SHP77 treated with DMSO at 0.1 percent for 48 hours (cell line): ENCODE measurements around the gene GRK4.
"Not testable (repeated sequence)": the region's sequence is repeated elsewhere in the genome, so short reads cannot be mapped to it uniquely, and the experiment has no call there.

Experiments used
- DNase-seq: peaks from one replicate; lab custom pipeline; 2025; lab: John Stamatoyannopoulos, UW

The GRK4 gene

DNA sequence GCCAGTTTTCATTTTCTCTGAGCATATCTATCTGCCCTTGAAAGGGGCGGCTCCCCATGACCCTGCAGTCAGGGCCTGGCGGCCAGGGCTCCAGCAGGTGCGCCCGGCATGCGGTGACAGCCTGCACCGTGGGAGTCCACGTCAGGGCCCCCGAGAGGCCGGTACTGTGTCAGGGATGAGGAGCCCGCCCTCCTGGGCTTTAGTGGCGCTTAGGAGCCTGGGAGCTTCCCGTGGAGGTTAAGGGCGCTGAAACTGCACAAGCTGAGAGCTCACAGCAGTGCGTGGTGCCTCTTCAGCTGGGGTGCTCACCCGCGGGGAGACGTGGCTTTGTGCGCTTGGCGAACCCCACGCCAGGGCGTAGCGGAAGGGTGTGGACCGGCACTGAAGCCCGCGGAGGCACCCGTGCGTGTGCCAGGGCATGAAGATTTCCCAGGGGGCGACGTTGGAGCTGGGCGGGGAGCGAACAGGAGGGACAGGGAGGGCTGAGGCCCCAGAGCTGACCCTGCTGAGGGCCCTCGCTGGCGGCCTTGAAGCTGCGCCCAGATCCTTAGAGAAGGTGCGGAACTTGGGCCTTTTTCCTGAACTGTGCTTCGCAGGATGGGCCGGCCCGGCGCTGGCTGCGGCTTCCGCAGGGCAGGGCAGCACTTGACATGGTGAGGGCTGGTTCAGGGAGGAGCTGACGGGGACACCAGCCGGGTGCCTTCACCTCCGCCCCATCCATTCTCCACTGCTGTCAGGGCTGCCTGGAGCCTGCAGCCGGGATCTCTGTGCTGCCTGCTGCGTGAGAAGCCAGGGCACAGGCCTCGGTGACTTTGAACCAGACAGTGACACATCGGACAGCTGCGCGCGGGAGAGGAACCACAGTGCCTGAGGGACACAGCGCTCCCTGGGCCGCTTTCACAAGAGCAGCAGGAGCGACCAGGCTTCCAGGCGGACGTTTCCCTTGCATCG lies 78.1 kb downstream of the GRK4 start:
- no peak for DNase-seq

DNA sequence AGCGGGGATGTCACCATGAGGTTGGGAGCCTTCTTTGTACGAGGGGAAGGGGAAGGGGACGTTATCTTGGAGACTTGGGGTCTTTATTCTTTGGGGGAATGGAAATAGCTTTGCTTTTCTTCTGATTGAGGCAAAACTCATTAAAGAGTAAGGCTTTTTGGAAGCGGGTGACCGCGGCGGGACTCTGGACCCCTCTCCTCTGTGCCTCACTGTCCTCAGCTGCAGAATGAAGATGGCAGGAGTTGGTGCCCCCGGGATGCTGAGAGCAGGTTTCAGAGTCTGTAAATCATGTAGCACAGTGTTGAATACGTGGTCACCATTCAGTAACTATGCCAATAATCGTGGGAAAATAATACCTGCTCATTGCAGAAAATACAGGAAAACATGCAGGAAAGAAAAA lies 78.9 kb downstream of the GRK4 start:
- DNase-seq, result no peak

DNA sequence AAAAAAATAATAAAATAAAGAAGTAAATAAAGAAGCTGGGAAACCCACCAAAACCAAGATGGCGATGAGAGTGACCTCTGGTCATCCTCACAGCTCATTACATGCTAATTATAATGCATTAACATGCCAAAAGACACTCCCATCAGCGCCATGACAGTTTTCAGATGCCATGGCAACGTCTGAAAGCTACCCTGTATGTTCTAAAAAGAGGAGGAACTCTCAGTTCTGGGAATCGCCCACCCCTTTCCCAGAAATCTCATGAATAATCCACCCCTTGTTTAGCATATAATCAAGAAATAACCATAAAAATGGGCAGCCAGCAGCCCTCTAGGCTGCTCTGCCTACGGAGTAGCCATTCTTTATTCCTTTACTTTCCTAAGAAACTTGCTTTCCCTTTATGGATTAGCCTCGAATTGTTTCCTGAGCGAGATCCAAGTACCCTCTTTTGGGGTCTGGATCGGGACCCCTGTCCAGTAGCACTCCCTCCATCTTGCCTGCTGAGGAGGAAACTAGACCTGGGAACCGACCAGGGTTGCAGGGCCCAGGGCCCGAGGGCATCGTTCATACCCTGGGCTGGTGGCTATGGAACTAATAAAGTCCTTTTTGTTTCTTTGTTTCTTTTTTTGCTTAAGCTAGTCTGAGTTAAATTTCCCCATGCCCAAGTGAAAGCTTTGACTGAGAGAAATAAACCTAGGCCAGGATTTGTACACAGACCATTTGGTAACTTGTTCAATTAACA lies 80.1 kb downstream of the GRK4 start:
- DNase-seq, result no peak

DNA sequence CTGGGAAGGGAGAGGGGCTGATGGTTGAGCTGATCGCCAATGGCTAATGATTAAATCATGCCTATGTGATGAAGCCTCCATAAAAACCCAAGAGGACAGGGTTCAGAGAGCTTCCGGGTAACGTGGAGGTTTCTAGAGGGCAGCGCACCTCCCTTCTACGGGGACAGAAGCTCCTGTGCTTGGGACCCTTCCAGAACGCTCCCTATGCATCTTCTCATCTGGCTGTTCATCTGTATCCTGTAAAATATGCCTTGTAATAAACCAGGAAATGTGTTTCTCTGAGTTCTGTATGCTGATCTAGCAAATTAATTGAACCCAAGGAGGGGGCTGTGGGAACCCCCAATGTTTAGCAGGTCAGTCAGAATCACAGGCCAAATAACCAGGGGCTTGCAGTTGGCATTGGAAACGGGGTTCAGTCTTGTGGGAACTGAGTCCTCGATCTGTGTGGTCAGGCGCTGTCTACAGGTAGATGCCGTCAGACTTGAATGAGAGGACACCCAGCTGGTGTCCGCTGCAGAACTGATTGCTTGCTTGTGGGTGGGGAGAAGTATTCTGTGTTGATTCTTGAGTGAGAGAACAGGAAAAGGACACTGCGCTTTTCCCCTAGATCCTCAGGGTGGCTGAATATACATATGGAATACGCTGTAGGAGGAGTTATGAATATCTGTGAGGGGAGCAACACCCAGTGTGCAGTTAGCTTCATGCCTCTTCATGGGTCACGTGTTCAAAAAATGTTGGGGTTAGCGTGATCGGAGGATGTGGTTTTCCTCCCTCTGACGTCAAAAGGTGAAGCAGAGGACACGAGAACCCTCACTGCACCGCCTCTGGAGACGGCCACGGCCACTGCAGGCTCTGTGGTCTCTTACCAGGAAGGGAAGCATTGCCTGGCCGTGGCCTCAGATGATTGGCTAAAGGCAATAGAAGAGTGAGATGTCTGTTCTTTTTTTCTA lies 81.8 kb downstream of the GRK4 start:
- no peak for DNase-seq

DNA sequence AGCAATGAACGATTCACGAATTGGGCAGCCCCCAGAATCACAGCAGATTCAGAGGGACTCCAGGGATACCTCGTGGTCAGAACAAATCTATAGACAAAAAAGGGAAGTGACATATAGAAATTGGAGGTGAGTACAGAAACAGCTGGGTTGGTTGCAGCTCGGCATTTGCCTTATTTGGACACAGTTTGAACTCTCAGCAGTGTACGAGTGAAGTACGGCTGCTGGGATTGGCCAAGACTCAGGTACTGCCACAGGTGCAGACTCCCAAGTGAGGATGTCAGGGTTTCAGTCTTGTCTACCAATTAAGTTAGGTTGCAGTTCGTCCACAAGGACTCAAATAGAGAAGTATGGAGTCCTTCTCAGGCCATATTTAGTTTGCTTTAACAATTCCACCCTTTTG lies 82.8 kb downstream of the GRK4 start:
- no peak for DNase-seq

DNA sequence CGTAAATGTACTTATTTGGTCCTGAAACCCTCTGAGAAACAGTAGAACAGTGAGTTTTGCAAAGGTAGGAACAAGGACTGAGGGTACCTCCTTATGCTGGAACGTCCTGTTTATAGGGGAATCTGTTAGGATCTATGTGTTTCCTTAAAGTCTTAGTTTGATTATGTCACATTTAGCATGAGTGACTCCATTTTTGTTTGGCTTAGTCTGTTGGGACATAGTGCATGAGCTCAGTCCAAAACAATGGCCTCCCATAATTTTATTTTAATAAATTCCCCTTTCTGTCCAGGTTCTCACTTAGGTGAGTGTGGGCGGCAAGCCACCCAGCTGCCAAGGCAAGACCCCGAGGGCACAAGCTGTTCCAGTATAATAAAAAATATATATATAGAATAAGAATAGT lies 83.3 kb downstream of the GRK4 start:
- no peak for DNase-seq

DNA sequence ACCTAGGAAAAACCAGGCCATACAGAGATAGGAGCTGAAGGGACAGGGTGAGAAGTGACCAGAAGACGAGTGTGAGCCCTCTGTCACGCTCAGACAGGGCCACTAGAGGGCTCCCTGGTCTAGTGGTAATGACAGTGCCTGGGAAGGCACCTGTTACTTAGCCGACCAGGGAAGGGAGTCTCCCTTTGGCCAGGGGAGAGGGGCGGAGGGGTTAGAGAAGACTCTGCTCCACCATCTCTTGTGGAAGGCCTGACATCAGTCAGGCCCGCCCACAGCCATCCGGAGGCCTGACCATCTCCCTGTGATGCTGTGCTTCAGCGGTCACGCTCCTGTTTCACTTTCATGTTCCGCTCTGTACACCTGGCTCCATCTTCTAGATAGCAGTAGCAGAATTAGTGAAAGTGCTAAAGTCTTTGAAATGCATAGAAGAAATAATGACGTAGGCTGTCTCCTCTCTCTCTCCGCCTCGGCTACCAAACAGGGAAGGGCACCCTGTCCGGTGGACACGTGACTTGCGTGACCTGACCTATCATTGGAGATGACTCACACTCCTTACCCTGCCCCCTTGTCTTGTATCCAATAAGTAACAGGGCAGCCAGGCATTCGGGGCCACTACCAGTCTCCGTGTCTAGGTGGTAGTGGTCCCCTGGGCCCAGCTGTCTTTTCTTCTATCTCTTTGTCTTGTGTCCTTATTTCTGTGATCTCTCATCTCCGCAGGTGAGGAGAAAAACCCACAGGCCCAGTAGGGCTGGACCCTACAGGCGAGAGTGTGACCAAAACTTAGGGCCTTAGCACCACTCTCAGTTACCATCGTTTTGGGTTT lies 84.3 kb downstream of the GRK4 start:
- DNase-seq, result no peak

DNA sequence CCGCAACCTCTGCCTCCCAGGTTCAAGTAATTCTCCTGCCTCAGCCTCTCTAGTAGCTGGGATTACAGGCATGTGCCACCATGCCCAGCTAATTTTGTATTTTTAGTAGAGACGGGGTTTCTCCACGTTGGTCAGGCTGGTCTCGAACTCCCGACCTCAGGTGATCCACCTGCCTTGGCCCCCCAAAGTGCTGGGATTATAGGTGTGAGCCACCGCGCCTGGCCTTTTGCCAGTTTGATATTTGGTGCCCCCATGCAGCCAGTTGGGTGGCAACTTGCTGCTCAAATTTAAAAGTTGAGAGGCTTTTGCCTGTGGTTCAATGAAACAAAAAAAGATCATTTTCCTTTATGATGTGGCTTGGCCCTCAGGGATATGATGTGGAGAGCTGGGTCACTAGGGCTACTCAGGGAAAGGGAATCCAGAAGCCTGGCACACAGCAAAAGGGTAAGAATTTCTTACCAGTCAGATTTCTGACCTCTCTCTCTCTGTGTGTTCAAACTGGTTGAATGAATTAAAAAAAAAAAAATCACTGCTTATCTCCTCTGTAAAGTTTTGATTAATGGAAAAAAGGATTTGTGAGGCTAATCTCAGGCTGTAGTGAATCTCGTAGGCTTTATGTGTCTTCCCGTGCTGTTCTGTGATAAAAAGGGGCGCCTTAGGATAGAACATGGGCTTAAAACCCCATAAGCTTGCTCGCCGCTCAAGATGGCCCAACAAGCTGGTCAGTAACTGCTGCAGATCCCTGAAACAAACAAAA lies 87.9 kb downstream of the GRK4 start:
- not testable (repeated sequence) for DNase-seq

DNA sequence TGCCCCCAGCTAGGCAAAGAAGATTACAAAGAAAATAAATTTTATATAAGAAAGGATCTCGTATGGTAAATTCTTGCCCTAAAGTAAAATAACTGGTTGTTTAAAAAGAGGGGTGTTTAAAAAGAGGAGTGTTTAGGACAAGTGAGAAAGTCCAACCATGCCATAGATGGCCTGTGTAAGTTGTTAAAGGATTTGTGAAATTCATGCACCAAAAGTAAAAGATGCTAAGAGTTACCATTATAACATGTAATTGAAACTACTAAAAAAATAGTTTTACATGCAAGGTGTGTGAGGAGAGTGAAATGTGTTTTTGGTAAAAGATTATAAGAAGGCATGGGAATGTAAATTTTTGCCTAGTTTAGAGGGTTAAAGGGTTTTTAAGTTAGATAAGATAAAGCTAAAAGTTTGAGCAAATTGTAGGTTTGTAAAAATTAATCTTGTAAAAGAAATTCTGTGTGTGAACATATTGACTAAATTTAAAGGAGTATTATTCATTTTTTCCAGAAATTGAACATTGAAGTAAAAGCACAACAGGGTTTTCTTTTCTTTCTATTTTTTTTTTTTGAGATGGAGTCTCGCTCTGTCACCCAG lies 90.9 kb downstream of the GRK4 start:
- DNase-seq, result no peak

DNA sequence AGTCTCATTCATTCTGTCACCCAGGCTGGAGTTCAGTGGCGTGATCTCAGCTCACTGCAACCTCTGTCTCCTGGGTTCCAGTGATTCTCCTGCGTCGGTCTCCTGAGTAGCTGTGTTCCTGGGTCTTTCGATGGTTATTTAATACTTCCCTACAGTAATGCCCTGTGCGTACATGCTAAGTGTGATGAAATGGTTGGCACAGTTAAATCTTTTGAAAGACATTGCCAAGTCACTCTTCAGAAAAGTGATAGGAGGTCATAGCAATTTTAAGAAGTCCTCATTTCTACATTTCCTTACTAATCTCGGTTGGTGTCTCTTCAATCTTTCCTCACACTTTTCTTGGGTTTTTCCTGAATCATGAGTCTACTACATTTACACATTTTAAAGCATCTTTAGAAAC lies 96.6 kb downstream of the GRK4 start:
- DNase-seq, result no peak

DNA sequence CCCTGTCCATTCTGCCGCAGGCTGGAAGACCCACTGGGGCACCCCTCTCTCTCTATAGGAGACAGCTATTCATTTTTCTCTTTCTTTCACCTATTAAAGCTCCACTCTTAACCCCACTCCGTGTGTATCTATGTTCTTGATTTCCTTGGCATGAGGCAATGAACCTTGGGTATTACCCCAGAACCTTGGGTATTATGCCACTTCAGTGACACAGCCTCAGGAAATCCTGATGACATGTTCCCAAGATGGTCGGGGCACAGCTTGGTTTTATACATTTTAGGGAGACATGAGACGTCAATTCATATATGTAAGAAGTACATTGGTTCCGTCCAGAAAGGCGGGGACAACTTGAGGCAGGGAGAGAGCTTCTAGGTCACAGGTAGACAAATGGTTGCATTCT lies 97.6 kb downstream of the GRK4 start:
- no peak for DNase-seq

DNA sequence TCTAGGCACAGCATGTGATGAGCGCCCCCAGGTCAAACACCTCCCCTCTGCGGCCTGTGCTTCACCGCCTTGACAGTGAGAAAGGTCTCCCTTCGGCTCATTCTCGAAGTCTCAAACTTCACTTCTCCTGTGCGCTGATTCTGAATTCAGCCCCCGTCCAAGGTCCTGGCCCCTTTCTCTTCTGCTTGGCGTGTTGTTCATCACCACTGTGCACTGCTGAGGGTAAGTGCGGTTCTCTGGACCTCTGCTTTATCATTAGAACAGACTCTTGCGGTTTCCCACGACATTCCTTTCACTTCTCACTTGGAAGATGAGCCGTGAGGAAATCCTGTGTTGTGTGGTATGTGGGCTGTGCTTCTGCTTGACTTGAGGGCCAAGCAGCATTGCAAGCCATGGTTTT lies 99.1 kb downstream of the GRK4 start:
- no peak for DNase-seq

DNA sequence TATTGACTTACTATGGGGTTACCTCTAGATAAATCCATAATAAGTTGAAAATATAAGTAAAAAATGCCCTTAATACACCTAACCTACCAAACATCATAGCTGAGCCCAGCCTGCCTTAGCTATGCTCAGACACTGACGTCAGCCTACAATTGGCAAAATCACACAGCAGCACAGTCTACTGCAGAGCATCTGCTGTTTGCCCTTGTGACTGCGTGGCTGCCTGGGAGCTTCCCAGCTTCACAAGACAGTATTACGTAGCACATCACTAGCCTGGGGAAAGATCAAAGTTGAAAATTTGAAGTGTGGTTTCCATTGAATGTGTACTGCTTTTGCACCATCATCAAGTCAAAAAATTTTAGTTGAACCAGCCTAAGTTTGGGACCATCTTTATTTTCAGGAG lies 102.2 kb downstream of the GRK4 start:
- DNase-seq, result no peak

DNA sequence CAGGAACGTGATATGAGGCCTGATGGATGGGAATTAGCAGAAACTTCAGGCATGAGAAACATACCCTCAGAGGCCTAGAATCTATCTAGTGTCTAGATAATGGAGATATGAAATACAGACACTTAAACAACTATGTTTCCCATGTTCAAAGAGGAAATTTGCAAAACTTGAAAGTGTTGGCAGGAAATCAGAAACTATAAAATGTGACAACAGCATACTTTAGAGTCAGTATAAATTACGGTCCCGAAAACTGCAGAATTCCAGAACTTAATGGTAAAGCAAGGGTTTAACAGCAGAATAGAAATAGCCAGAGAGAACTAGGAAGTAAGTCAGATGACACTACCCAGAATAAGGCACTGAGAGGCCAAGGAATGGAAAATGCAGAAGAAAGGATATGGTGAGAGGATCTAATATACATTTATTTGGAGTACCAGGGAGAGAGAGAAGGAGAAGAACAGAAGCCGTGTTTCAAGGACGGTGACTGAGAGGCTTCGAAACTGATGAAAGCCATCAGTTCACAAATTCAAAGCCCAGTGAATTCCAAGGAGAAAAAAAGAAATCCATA lies 103.5 kb downstream of the GRK4 start:
- DNase-seq, result no peak

DNA sequence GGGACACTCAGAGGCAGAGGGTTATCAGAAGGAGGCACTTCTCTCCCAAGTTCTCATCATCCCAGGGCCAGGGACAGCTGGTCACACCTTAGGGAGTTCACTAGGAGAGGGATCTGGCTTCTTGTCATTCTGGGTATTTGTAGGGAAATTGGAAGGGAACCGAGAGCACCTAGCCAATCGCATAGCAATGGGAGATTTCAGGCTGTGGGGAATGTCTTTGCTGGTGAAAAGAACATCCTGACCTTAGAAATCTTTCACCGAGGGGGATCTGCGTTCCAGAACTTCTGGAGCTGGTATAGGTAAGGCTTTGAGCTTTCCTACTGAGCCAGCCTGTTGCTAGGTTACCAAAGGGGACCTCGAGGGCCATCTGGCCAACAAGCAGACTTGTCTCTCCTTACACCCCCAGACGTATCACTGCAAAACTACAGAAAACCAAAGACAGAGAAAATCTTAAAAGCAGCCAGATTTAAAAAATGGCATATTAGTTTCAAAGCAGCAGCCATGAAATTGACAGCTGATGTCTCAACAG lies 104.2 kb downstream of the GRK4 start:
- DNase-seq, result no peak

DNA sequence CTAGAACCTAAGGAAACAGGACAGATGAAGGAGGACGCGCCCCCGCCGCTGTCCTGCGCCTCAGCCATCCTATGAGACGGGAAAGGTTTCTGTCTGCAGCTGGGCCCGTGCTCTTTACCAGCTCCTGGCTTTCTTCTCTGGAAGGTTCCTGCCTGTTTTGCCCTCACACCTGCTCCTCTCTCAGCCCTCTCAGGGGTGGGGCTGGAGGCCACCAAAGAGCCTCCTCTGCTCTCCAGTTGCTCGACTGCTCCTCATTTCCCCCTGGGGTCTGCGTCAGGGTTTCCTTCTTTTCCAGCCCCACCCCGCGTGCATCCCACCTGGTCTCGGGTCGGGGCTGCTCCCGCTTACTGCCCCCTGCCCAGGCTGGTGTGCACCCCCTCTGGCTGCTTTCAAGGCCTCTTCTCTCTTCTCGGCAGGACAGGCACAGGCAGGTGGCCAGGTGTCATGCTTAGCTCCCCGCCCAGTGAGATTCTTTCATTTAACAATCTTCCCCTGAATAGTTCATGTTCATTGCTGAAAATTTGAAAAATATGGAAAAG lies 106.4 kb downstream of the GRK4 start:
- no peak for DNase-seq

DNA sequence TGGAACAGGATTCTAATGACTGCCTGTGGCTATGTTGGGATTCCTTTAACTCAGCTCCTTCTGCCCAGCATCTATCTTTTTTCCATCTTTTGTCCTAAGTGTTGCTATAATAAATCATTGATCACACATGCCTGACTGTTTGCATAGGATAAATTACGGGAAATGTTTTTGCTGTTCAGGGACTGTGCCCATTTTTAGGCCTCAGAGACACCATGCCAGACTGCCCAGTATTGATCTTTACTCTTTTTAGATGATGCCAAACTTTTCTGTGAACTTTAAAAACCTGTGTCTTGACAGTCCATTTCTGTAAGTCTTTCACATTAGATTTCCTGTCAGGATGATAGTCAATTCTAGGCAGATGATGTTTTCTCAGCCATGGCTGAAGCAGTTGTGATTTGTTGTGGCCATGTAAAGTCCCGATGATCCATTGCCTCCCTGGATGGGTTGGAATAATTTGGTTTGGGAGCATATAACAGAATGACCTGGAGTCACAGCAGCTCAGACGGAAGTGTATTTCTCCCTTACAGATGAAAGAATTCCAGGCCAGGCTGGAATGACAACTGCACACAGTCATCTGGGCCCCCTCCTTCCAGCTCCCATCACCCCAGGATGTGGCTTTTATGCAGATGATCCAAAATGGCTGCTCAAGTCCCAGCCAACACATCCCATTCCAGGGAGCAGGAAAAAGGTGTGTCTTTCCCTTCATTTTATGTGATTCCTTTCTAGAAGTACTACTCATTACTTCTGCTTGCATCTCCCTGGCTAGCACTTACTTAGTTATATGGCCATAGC lies 107.5 kb downstream of the GRK4 start:
- DNase-seq, result no peak

DNA sequence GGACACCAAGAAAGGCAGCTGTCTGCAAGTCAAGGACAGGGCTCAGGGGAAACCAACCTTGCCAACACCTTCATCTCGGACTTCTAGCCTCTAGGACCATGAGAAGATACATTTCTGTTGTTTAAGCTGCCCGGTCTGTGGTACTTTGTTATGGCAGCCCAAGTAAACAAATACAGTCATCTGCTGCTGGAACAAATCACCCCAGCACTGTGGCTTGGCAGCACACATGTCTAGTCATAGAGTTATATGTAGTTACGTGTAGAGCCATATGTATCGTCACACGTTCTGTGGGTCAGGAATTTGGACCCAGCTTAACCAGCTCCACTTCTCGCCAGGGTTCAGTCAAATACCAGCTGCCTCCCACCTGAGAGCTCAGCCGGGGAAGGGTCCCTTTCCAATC lies 108.4 kb downstream of the GRK4 start:
- DNase-seq, result no peak
